Liver (tissue), 9 donors: ENCODE measurements around the gene CUEDC1. TPM values are rescaled to one million over a fixed set of nuclear protein-coding genes. Genes with fewer than 3 reads are reported as not detected.

Experiments used
- DNase-seq: peaks from one replicate; pipeline ENCODE4 v3.0.0-alpha.2; 2017; ENCODE audit warnings: low spot score
- H3K27ac ChIP-seq, 2 donors: one replicate each; pipeline ENCODE4 v1.7.0; 2013; ENCODE audit warnings: inconsistent platforms in 2 of 2, low read length in 2 of 2, control low read depth in 1 of 2, low read depth in 1 of 2, mild to moderate bottlenecking in 1 of 2
- H3K27me3 ChIP-seq, 4 donors: one replicate each; pipeline versions ENCODE4 v1.6.1 to v1.7.0; 2013; ENCODE audit warnings: low read length in 3 of 4, inconsistent platforms in 1 of 4, mild to moderate bottlenecking in 1 of 4, moderate library complexity in 1 of 4; ENCODE audit not compliant: control insufficient read depth in 4 of 4, insufficient read depth in 4 of 4
- H3K36me3 ChIP-seq, 4 donors: one replicate each; pipeline versions ENCODE4 v1.6.1 to v1.7.0; 2013; ENCODE audit warnings: low read length in 3 of 4, mild to moderate bottlenecking in 3 of 4, low read depth in 1 of 4, moderate library complexity in 1 of 4; ENCODE audit not compliant: control insufficient read depth in 4 of 4, insufficient read depth in 3 of 4
- H3K4me1 ChIP-seq, 4 donors: one replicate each; pipeline versions ENCODE4 v1.6.1 to v1.7.0; 2013; ENCODE audit warnings: low read length in 3 of 4, mild to moderate bottlenecking in 3 of 4, moderate library complexity in 1 of 4; ENCODE audit not compliant: control insufficient read depth in 4 of 4, insufficient read depth in 4 of 4
- H3K4me3 ChIP-seq, 3 donors: one replicate each; pipeline versions ENCODE4 v1.6.1 to v1.7.0; 2013; ENCODE audit warnings: low read length in 3 of 3, control low read depth in 1 of 3, low read depth in 1 of 3, mild to moderate bottlenecking in 1 of 3
- H3K9ac ChIP-seq, 2 donors: one replicate each; pipeline ENCODE4 v1.7.0; 2013; ENCODE audit warnings: low read length in 2 of 2, mild to moderate bottlenecking in 2 of 2, moderate library complexity in 2 of 2, control low read depth in 1 of 2, low read depth in 1 of 2
- H3K9me3 ChIP-seq, 4 donors: one replicate each; pipeline versions ENCODE4 v1.6.1 to v1.7.0; 2013; ENCODE audit warnings: low read length in 3 of 4; ENCODE audit not compliant: control insufficient read depth in 4 of 4
- ATF3 ChIP-seq: IDR thresholded peaks from 2 replicates; pipeline ENCODE4 v1.6.1; 2016; ENCODE audit warnings: antibody characterized with exemption
- CTCF ChIP-seq: fragments of 150-350 bp; IDR thresholded peaks from 2 replicates; pipeline ENCODE4 v1.5.1; 2017; ENCODE audit warnings: improper control_type of control experiment, low read depth, low read length; ENCODE audit not compliant: missing input control
- EGR1 ChIP-seq, 2 donors: IDR thresholded peaks; 2 replicates each; pipeline ENCODE4 v1.6.1; 2016 to 2018; ENCODE audit warnings: antibody characterized with exemption in 2 of 2, low read depth in 2 of 2
- FOXA1 ChIP-seq: IDR thresholded peaks from 2 replicates; pipeline ENCODE4 v1.6.1; 2016; ENCODE audit warnings: antibody characterized with exemption
- FOXA2 ChIP-seq: IDR thresholded peaks from 2 replicates; pipeline ENCODE4 v1.6.1; 2016; ENCODE audit warnings: antibody characterized with exemption
- GABPA ChIP-seq, 2 donors: IDR thresholded peaks in 1 of 2; conservative IDR thresholded peaks in 1 of 2; 2 replicates each; pipeline ENCODE4 v1.6.1; 2016; ENCODE audit warnings: antibody characterized with exemption in 2 of 2, mild to moderate bottlenecking in 1 of 2, moderate library complexity in 1 of 2
- HNF4G ChIP-seq: IDR thresholded peaks from 2 replicates; pipeline ENCODE4 v1.6.1; 2016; ENCODE audit warnings: antibody characterized with exemption
- JUND ChIP-seq, 2 donors: IDR thresholded peaks; 2 replicates each; pipeline ENCODE4 v1.6.1; 2016; ENCODE audit warnings: antibody characterized with exemption in 2 of 2
- NR2F2 ChIP-seq: IDR thresholded peaks from 2 replicates; pipeline ENCODE4 v1.6.1; 2016; ENCODE audit warnings: antibody characterized with exemption
- REST ChIP-seq: IDR thresholded peaks from 2 replicates; pipeline ENCODE4 v1.6.1; 2016; ENCODE audit warnings: antibody characterized with exemption, mild to moderate bottlenecking
- RXRA ChIP-seq, 2 donors: IDR thresholded peaks; 2 replicates each; pipeline ENCODE4 v1.6.1; 2017 to 2018; ENCODE audit warnings: antibody characterized with exemption in 2 of 2, mild to moderate bottlenecking in 1 of 2
- SP1 ChIP-seq: IDR thresholded peaks from 2 replicates; pipeline ENCODE4 v1.6.1; 2018; ENCODE audit warnings: antibody characterized with exemption, mild to moderate bottlenecking
- TAF1 ChIP-seq: conservative IDR thresholded peaks from 2 replicates; pipeline ENCODE4 v1.6.1; 2016; ENCODE audit warnings: antibody characterized with exemption, mild to moderate bottlenecking
- YY1 ChIP-seq: IDR thresholded peaks from 2 replicates; pipeline ENCODE4 v1.6.1; 2016; ENCODE audit warnings: antibody characterized with exemption, mild to moderate bottlenecking
- ZBTB33 ChIP-seq: IDR thresholded peaks from 2 replicates; pipeline ENCODE4 v1.6.1; 2016; ENCODE audit warnings: antibody characterized with exemption
- WGBS: extraction: QIAGEN DNeasy Blood & Tissue Kit; methylation state at CpG from one replicate; pipeline ENCODE4 v1.1.7; 2013; 5-methylcytosine and 5-hydroxymethylcytosine counted together
- polyA plus RNA-seq, 2 donors: library from polyadenylated mRNA; stranded (reverse) in 1 of 2; unstranded in 1 of 2; fragments of 200-250 nt in 1 of 2; fragments of >200 nt in 1 of 2; fragmentation: Nextera tagmentation in 1 of 2; extraction: Ambion mirVana in 1 of 2; gene quantifications; one replicate each; pipeline versions ENCODE4 v1.2.1 to v1.2.3, GENCODE V29; 2013 to 2015
- total RNA-seq, 2 donors: library from RNA; depleted of rRNA; stranded (reverse); fragments of >200 nt; gene quantifications; one replicate each; pipeline ENCODE4 v1.2.3, GENCODE V29; 2014
- donor health status: healthy.
- donor health status: healthy.
- donor health status: healthy.
- donor health status: healthy.
- donor health status: healthy.

The CUEDC1 gene
- total and polyA plus RNA-seq, 4 donors = 2.6 to 4.9 (median 3.4) TPM

- TF ChIP-seq ZBTB33 (no peak), ATF3 (no peak), RXRA (IDR thresholded peaks at IDR 0.05) (no peak)
These were observed 45.7 kb downstream of the CUEDC1 start (continued) for GRCh38 chr17:57909551-57909950.

- no peak overlapping the region for H3K4me3 ChIP-seq
- no peaks in the 10 kb centered on the region for H3K27me3 ChIP-seq
- WGBS = 87% methylated on average over 6 of the region's 6 CpGs
- peaks cover 0 to 12% (median 10%) of the 10 kb centered on the region in 4 donors for H3K4me1 ChIP-seq
- TF ChIP-seq JUND (IDR thresholded peaks at IDR 0.05) (no peak), NR2F2 (no peak), EGR1 (IDR thresholded peaks at IDR 0.05; ENCODE audit: low read depth in 2 of 2) (no peak), FOXA1 (no peak), TAF1 (no peak)
- no peaks in the 10 kb centered on the region for H3K9me3 ChIP-seq
- no peaks in the 10 kb centered on the region for H3K36me3 ChIP-seq
- no peak overlapping the region for H3K9ac ChIP-seq
- DNase-seq = no peak
- H3K27ac ChIP-seq = no peak overlapping the region
These were observed 46.9 kb downstream of the CUEDC1 start for GRCh38 chr17:57908278-57908677.

- Histone ChIP-seq H3K4me1 (peaks cover 0 to 15% (median 9%) of the 10 kb centered on the region in 4 donors), H3K36me3 (no peaks in the 10 kb centered on the region), H3K27ac (no peak overlapping the region), H3K4me3 (no peak overlapping the region), H3K27me3 (no peaks in the 10 kb centered on the region), H3K9ac (no peak overlapping the region), H3K9me3 (no peaks in the 10 kb centered on the region)
- 84% methylated on average over 7 of the region's 7 CpGs for WGBS
- no peak for DNase-seq
- TF ChIP-seq RXRA (IDR thresholded peaks at IDR 0.05) (no peak), CTCF (no peak)
These were observed 48.3 kb downstream of the CUEDC1 start for GRCh38 chr17:57906910-57907309.

- Histone ChIP-seq H3K4me1 (peaks cover 0 to 17% (median 13%) of the 10 kb centered on the region in 4 donors), H3K4me3 (no peak overlapping the region)
- TF ChIP-seq ATF3 (no peak), FOXA2 (no peak), RXRA (IDR thresholded peaks at IDR 0.05) (no peak), GABPA (IDR thresholded peaks at IDR 0.05 in 1 of 2, conservative IDR thresholded peaks at IDR 0.05 in 1 of 2) (no peak), EGR1 (IDR thresholded peaks at IDR 0.05; ENCODE audit: low read depth in 2 of 2) (no peak), REST (no peak), CTCF (no peak), JUND (IDR thresholded peaks at IDR 0.05) (no peak), HNF4G (no peak), FOXA1 (no peak), NR2F2 (no peak), SP1 (no peak), YY1 (no peak)
These were observed 49.2 kb downstream of the CUEDC1 start for GRCh38 chr17:57905875-57906455.

More at GRCh38 chr17:57905875-57906455, 49.2 kb downstream of the CUEDC1 start:
- Histone ChIP-seq H3K36me3 (no peaks in the 10 kb centered on the region), H3K27me3 (no peaks in the 10 kb centered on the region), H3K9ac (no peak overlapping the region), H3K27ac (no peak overlapping the region), H3K9me3 (no peaks in the 10 kb centered on the region)
- no peak for DNase-seq
